GM12891 (cell line): Measurements from ENCODE around the gene ATP10D.

Experiments used
- POLR2A ChIP-seq: IDR thresholded peaks from 2 replicates; pipeline ENCODE4 v1.6.1; 2011; ENCODE audit warnings: low read depth, low read length, control low read depth
- POLR2AphosphoS5 ChIP-seq: IDR thresholded peaks from 2 replicates; pipeline ENCODE4 v1.6.1; 2011; ENCODE audit warnings: low read depth, low read length, control low read depth
- SPI1 ChIP-seq: IDR thresholded peaks from 2 replicates; pipeline ENCODE4 v1.6.1; 2011; ENCODE audit warnings: low read depth, low read length, control low read depth
- TAF1 ChIP-seq: IDR thresholded peaks from 2 replicates; pipeline ENCODE4 v1.6.1; 2011; ENCODE audit warnings: low read depth, low read length, control low read depth

DNA sequence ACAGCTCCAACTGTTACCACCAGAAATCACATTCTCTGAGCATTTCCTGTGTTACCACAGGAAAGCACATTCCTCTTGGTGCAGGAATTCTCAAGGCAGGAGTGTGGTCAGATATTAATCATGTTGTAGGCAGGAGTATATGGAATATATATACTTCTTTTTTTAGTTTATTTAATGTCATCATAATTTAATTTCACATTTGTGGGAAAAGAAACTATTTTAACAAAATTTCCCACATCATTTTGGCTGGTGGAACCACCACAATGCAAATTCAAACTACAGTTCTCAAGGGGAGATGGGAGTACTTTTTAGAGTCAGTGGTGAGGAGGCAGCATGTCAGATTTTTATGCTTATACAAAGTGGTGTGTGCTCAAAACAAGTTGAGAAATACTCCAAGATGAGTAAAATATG lies 139.0 kb downstream of the ATP10D start:
- no peak for TF ChIP-seq TAF1
- no peak for TF ChIP-seq POLR2A
- TF ChIP-seq POLR2AphosphoS5, result no peak
- TF ChIP-seq SPI1, result no peak
